Measurements from ENCODE around the gene FKBP5.

GRCh38 chr6:35640017-35640664, 48.6 kb downstream of the FKBP5 start:
- TF ChIP-seq, protein P1, sequence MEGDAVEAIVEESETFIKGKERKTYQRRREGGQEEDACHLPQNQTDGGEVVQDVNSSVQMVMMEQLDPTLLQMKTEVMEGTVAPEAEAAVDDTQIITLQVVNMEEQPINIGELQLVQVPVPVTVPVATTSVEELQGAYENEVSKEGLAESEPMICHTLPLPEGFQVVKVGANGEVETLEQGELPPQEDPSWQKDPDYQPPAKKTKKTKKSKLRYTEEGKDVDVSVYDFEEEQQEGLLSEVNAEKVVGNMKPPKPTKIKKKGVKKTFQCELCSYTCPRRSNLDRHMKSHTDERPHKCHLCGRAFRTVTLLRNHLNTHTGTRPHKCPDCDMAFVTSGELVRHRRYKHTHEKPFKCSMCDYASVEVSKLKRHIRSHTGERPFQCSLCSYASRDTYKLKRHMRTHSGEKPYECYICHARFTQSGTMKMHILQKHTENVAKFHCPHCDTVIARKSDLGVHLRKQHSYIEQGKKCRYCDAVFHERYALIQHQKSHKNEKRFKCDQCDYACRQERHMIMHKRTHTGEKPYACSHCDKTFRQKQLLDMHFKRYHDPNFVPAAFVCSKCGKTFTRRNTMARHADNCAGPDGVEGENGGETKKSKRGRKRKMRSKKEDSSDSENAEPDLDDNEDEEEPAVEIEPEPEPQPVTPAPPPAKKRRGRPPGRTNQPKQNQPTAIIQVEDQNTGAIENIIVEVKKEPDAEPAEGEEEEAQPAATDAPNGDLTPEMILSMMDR (IDR thresholded peaks at IDR 0.05; ENCODE audit: insufficient read depth, low read depth, low read length), result no peak
- TF ChIP-seq EZH2 (IDR thresholded peaks at IDR 0.05; ENCODE audit: insufficient read depth, low read length), result no peak

All from astrocyte (in vitro differentiated cells and primary cell).